Measurements from ENCODE around the gene SMTN.

DNA sequence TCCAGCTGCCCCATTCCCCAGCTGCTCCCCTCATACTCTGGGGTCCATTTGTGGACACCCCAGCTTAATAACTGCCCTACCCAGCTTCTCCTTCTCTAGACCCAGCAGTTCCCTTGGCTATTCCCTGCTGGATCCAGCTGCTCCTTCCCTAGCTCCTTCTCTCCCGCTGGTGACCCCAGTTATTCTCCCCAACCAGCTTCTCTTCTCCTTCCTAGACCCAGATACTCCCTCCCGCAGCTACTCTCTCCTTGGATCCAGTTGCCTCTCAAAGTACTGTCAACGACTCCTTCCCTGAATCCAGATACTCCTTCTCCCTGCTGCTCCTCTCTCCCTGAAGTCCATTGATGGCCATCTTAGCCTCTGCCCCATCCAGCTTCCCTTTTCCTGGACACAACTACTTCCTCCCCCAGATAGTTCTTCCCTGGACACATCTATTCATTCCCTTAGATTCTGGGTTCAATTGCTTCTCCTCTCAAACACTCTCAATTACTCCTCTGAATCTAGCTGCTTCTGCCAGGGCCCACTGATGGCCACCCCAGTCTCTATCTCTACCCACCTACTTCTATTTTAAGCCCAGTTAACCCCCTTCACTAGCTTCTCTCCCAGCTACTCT lies 14.6 kb downstream of the SMTN start:
- TF ChIP-seq EP300 (IDR thresholded peaks at IDR 0.05; ENCODE audit: borderline replicate concordance), result no peak
- no peak for TF ChIP-seq EGR1 (IDR thresholded peaks at IDR 0.05)
- TF ChIP-seq TAF1 (IDR thresholded peaks at IDR 0.05; ENCODE audit: low read depth), result no peak
- TF ChIP-seq FOXM1 (IDR thresholded peaks at IDR 0.05; ENCODE audit: borderline replicate concordance, low read depth), result no peak
- no peak for TF ChIP-seq CREB1 (IDR thresholded peaks at IDR 0.05; ENCODE audit: low read depth)
- no peak for TF ChIP-seq RAD21 (IDR thresholded peaks at IDR 0.05; ENCODE audit: low read depth)
- TF ChIP-seq CEBPB (IDR thresholded peaks at IDR 0.05), result no peak
- no peak for TF ChIP-seq ZBTB7A (IDR thresholded peaks at IDR 0.05; ENCODE audit: low read depth)
- TF ChIP-seq, protein P1, sequence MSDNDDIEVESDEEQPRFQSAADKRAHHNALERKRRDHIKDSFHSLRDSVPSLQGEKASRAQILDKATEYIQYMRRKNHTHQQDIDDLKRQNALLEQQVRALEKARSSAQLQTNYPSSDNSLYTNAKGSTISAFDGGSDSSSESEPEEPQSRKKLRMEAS (IDR thresholded peaks at IDR 0.05), result no peak
- TF ChIP-seq, protein P2, sequence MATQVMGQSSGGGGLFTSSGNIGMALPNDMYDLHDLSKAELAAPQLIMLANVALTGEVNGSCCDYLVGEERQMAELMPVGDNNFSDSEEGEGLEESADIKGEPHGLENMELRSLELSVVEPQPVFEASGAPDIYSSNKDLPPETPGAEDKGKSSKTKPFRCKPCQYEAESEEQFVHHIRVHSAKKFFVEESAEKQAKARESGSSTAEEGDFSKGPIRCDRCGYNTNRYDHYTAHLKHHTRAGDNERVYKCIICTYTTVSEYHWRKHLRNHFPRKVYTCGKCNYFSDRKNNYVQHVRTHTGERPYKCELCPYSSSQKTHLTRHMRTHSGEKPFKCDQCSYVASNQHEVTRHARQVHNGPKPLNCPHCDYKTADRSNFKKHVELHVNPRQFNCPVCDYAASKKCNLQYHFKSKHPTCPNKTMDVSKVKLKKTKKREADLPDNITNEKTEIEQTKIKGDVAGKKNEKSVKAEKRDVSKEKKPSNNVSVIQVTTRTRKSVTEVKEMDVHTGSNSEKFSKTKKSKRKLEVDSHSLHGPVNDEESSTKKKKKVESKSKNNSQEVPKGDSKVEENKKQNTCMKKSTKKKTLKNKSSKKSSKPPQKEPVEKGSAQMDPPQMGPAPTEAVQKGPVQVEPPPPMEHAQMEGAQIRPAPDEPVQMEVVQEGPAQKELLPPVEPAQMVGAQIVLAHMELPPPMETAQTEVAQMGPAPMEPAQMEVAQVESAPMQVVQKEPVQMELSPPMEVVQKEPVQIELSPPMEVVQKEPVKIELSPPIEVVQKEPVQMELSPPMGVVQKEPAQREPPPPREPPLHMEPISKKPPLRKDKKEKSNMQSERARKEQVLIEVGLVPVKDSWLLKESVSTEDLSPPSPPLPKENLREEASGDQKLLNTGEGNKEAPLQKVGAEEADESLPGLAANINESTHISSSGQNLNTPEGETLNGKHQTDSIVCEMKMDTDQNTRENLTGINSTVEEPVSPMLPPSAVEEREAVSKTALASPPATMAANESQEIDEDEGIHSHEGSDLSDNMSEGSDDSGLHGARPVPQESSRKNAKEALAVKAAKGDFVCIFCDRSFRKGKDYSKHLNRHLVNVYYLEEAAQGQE (IDR thresholded peaks at IDR 0.05; ENCODE audit: low read depth), result no peak
- TF ChIP-seq YY1 (IDR thresholded peaks at IDR 0.05; ENCODE audit: low read depth), result no peak

Measured in Ishikawa (cell line).